HG02885 (cell line): Measurements from ENCODE around the gene PPP1R1C.

Experiments used
- ATAC-seq: cut with Tn5 transposase; IDR thresholded peaks from one replicate; pipeline ENCODE4 v1.9.1; 2021; ENCODE audit warnings: mild to moderate bottlenecking; ENCODE audit not compliant: unreplicated experiment, poor library complexity

PPP1R1C gene

DNA sequence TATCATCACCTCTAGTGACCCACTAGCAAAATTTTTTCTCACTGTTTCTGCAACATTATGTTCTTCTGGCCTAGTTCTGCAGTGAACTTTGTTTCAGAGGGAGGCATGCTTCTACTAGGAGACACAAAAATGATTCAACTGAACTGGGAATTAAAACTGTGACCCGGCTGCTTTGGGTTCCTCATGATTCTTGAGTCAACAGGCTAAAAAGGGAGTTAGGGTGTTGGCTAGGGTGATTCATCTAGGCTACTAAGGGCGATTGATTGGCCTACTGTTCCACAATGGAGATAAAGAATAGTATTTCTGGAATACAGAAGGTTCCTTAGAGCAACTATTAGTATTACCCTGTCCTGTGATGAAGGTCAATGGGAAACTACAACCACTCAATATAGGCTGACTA is 179.5 kb downstream of the PPP1R1C start:
- no peak for ATAC-seq

DNA sequence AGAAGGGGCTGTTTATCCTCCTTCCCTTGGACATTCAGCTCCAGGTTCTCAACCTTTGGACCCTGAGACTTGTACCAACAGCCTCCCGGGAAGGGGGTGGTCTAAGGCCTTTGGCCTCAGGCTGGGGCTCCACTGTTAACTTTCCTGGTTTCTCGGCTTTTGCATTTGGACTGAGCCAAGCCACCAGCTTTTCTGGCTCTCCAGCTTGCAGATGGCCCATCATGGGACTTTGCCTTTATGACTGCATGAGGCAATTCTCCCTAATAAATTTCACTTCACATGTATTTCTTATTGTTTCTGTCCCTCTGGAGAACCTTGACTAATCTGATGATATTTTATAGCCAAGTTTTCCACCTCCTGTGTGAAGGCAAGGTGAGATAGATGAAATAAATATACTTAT is 180.8 kb downstream of the PPP1R1C start:
- no peak for ATAC-seq

DNA sequence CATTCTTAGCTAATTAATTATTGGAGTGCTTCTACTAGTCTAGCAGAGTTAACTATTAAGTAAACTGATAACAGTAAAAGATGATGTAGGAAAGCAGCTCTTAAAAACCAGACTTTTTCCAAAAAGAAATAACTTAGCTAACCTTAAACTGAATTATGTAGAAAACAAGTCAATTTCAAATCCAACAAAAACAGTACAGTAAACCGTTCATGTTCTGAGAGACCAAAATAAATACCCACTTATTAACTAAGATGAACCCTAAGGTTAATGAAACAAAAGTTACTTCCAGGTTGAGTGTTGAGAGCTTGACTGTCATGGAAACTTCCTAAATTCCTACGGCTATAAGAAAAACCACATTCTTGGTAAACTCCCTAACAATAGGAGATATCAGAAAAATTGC is 181.2 kb downstream of the PPP1R1C start:
- ATAC-seq: no peak
